GM18502 (cell line): ENCODE data around the gene PATL1.
"Not testable (repeated sequence)": the region's sequence is repeated elsewhere in the genome, so short reads cannot be mapped to it uniquely, and the experiment has no call there.

Source experiments
- ATAC-seq: cut with Tn5 transposase; IDR thresholded peaks from one replicate; pipeline ENCODE4 v1.9.1; 2021; ENCODE audit warnings: mild to moderate bottlenecking; ENCODE audit not compliant: unreplicated experiment, poor library complexity

Gene PATL1

GRCh38 chr11:59678118-59678812 lies 9.4 kb upstream of the PATL1 start:
- no peak for ATAC-seq

DNA sequence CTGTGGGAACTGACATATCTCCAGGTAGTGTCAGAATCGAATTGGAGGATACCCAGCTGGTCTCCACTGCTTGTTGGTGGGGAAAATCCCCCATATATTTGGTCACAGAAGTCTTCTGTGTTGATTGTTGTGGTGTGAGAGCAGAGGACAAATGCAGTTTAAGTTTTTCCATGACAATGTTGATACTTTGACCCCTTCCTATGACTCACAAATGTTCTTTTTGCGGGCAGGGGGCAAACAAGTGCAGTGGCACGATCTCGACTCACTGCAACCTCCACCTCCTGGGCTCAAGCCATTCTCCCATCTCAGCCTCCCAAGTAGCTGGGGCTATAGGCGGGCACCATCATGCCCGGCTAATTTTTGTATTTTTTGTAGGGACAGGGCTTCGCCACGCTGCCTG lies 7.4 kb upstream of the PATL1 start:
- no peak for ATAC-seq

- no peak for ATAC-seq
These were observed 5.5 kb upstream of the PATL1 start for GRCh38 chr11:59674291-59674690.

- ATAC-seq, result no peak
These were observed 4.5 kb upstream of the PATL1 start for GRCh38 chr11:59673291-59673690.

DNA sequence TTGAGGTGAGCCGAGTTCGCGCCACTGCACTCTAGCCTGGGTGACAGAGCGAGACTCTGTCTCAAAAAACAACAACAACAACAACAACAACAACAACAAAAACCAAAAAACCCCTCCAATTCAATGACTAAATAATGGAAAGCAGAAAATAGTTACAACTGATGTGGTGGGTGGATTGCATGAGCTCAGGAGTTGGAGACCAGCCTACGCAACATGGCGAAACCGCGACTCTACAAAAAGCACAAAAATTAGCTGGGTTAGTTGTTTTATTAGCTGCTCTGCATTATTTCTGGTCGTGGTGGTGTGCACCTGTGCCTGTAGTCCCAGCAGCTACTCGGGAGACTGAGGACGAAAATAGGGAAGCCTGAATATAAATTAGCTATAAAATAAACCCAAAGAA lies 2.6 kb upstream of the PATL1 start:
- no peak for ATAC-seq

GRCh38 chr11:59669611-59670009 lies 773 bp upstream of the PATL1 start:
- ATAC-seq, result no peak

- peak; percentile 32 for ATAC-seq
These were observed 468 bp downstream of the PATL1 start for GRCh38 chr11:59668188-59668949.

DNA sequence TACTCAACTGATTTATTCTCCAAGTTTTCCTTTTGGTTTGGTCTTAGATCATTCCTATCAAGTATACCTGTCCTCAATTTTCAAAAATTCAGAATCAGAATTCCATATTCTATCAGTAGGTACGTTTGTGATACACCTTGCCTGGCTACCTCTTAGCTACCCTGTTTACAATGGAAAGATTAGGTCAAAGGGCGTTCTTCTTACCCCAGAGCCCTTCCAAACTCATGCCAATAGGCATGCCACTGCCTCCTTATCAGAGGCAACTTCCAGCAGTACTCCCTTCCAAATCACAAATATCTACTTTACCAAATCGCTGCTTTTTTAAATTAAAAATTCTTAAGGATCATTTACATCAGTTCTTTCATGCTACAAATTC lies 1.0 kb downstream of the PATL1 start:
- no peak for ATAC-seq

- ATAC-seq, result no peak
These were observed 1.9 kb downstream of the PATL1 start for GRCh38 chr11:59666969-59667368.

DNA sequence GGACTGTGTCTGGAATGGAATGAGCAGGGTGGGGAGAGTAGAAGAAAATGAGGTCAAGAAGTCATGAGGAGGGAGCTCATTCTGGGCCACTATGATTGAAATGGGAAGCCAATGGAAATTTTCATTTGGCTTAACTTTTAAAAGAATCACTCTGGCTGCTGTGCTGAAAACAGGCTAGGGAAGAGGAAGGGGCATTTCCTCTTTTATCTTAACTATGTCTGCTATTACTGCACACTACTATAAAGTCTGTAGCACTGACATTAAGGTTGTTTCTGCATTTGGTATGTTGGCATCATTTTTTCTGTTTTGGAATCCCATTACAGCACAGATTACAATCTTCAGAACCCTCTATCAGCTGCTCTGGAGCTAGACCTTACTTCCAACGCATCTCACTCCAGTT lies 8.2 kb downstream of the PATL1 start:
- no peak for ATAC-seq

- ATAC-seq, result no peak
These were observed 8.9 kb downstream of the PATL1 start for GRCh38 chr11:59659981-59660380.

- no peak for ATAC-seq
These were observed 10.8 kb downstream of the PATL1 start for GRCh38 chr11:59658036-59658435.

DNA sequence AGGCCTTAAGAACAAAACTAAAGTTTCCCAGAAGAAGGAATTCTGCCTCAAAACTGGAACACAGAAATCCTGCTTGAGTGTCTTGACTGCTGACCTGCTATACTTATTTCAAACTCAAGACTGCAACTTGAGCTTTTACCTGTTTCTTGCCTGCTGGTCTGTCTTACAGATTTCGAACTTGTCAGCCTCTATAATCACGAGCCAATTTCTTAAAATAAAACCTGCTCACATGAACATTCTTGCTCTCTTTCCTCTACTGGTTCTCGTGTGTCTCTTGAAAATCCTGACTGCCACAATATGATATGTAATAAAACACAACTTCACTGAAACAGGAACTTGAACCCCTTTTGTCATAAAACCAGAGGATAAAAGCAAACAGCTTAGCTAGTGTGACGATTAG lies 13.9 kb downstream of the PATL1 start:
- ATAC-seq, result no peak

DNA sequence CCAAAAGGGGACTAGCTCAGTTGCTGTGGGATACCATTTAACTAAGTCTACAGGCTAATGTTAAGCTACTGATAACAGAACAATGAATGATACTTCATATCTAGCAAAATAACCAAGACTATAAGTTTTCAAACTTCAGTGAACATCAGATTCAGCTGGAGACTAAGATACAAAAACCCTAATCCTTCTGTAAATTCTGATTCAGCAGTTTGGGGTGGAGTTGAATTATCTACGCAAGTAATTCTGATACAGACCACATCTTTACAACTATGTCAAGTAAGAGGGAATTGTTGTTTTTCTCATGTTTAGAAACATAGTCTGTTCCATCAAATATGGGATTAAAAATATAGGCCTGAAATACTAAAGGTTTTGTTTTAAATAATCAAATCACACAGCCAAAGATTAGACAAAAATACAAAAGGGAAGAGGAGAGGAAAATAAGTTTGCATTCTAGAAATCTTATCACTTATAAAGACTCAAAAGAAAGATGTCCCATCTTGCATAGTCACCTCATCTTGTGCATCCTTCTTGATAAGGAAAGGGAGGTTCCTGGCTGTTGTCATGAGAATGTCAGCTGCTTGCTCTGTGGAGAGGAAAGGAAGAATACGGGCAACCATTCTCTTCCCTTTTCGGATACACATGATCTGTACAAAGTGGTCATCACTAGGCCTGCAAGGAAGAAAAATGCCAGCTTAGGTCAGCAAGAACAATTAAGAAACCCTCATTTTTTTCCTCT lies 21.4 kb downstream of the PATL1 start:
- ATAC-seq, result no peak

- no peak for ATAC-seq
These were observed 24.3 kb downstream of the PATL1 start for GRCh38 chr11:59644528-59644927.

- ATAC-seq, result no peak
These were observed 25.4 kb downstream of the PATL1 start for GRCh38 chr11:59643390-59643789.

- no peak for ATAC-seq
These were observed 27.7 kb downstream of the PATL1 start for GRCh38 chr11:59641156-59641555.

DNA sequence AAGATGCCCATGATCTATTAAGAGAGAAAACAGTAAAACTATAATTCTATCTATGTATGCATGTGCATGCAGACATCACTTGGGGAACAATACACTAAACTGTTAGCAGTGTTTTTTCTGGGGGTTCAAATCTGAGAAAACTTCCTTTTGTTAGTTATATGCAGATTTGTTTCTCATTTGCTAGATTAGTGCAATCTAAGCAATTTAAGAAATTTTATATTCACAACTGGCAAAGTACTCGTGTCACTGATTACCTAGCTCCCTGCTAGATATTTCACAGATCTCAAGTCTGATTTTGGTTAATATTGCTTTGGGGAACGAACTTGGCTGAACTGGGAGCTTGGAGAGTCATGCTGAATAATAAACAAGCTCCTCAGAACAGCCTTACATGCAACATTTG lies 38.3 kb downstream of the PATL1 start:
- ATAC-seq, result no peak

GRCh38 chr11:59629996-59630395 lies 38.8 kb downstream of the PATL1 start:
- no peak for ATAC-seq

DNA sequence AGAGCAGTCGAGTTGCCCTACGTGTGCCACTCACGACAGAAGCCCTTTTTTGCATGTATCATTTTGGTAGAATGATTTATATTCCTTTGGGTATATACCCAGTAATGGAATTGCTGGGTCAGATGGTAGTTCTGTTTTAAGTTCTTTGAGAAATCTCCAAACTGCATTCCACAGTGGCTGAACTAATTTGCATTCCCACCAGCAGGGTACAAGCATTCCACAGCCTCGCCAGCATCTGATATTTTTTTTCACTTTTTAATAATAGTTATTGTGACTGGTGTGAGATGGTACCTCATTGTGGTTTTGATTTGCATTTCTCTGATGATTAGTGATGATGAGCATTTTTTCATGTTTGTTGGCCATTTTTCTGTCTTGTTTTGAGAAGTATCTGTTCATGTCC lies 41.9 kb downstream of the PATL1 start:
- ATAC-seq, result not testable (repeated sequence)

DNA sequence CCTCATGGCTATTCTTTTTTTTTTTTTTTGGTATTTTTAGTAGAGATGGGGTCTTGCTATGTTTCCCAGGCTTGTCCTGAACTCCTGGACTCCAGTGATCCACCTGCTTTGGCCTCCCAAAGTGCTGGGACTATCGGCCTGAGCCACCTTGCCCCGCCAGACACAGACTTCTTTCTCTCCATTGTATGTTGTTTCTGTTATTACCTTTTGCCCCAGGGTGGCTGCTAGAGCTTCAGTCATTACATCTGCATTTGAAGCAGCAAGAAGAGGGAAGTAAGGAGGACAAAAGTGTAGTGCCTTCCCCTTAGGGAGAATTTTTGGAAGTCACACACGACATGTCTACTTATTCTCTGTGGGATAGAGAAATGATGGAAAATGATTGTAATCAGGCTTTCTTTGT lies 43.1 kb downstream of the PATL1 start:
- no peak for ATAC-seq
